GM21576 (cell line): ENCODE data around the gene APOM.
A peak's percentile ranks its signal among the peaks of the same experiment; 100 is the strongest.

ENCODE experiments used
- ATAC-seq: cut with Tn5 transposase; IDR thresholded peaks from one replicate; pipeline ENCODE4 v1.9.1; 2021; ENCODE audit warnings: mild to moderate bottlenecking, moderate library complexity; ENCODE audit not compliant: unreplicated experiment

The APOM gene

GRCh38 chr6:31702819-31703716 is 47.4 kb downstream of the APOM start, which contains the start of gene ABHD16A:
ABHD16A (minus strand) TSS chr6:31703324; CDS start chr6:31703281, 43 bp downstream.
- peak; percentile 82 for ATAC-seq

- no peak for ATAC-seq
Observed at GRCh38 chr6:31705931-31706330, 50.2 kb downstream of the APOM start.

- ATAC-seq: no peak
Observed at GRCh38 chr6:31706599-31706998, 50.9 kb downstream of the APOM start, which contains the start of gene LY6G6F. LY6G6F (plus strand) TSS chr6:31706866; CDS start chr6:31706907, 41 bp downstream.

- ATAC-seq: no peak
Observed at GRCh38 chr6:31707701-31708100, 52.0 kb downstream of the APOM start.
